Subcutaneous abdominal adipose tissue (tissue), 5 donors: ENCODE measurements around the gene RXRA.

ENCODE experiments used
- H3K27ac ChIP-seq: one replicate; pipeline ENCODE4 v1.7.0; 2013; ENCODE audit warnings: low read depth, mild to moderate bottlenecking, inconsistent platforms, low read length, moderate library complexity
- H3K27me3 ChIP-seq, 5 donors: one replicate each; pipeline ENCODE4 v1.7.0; 2013; ENCODE audit warnings: low read length in 5 of 5, inconsistent platforms in 1 of 5; ENCODE audit not compliant: control insufficient read depth in 5 of 5, insufficient read depth in 4 of 5
- H3K36me3 ChIP-seq, 5 donors: one replicate each; pipeline ENCODE4 v1.7.0; 2013; ENCODE audit warnings: low read length in 5 of 5; ENCODE audit not compliant: control insufficient read depth in 5 of 5, insufficient read depth in 5 of 5
- H3K4me1 ChIP-seq, 5 donors: one replicate each; pipeline ENCODE4 v1.7.0; 2013; ENCODE audit warnings: low read length in 5 of 5, mild to moderate bottlenecking in 3 of 5, moderate library complexity in 1 of 5; ENCODE audit not compliant: control insufficient read depth in 5 of 5, insufficient read depth in 5 of 5
- H3K4me3 ChIP-seq, 5 donors: one replicate each; pipeline ENCODE4 v1.7.0; 2013; ENCODE audit warnings: low read length in 5 of 5, low read depth in 1 of 5
- H3K9ac ChIP-seq, 5 donors: one replicate each; pipeline ENCODE4 v1.7.0; 2013; ENCODE audit warnings: low read length in 5 of 5, mild to moderate bottlenecking in 4 of 5, moderate library complexity in 3 of 5
- H3K9me3 ChIP-seq, 5 donors: one replicate each; pipeline ENCODE4 v1.7.0; 2013; ENCODE audit warnings: low read length in 5 of 5; ENCODE audit not compliant: control insufficient read depth in 5 of 5
- donor health status: healthy.
- donor health status: healthy.
- donor health status: healthy.
- donor health status: healthy.
- donor health status: healthy.

Gene RXRA

DNA sequence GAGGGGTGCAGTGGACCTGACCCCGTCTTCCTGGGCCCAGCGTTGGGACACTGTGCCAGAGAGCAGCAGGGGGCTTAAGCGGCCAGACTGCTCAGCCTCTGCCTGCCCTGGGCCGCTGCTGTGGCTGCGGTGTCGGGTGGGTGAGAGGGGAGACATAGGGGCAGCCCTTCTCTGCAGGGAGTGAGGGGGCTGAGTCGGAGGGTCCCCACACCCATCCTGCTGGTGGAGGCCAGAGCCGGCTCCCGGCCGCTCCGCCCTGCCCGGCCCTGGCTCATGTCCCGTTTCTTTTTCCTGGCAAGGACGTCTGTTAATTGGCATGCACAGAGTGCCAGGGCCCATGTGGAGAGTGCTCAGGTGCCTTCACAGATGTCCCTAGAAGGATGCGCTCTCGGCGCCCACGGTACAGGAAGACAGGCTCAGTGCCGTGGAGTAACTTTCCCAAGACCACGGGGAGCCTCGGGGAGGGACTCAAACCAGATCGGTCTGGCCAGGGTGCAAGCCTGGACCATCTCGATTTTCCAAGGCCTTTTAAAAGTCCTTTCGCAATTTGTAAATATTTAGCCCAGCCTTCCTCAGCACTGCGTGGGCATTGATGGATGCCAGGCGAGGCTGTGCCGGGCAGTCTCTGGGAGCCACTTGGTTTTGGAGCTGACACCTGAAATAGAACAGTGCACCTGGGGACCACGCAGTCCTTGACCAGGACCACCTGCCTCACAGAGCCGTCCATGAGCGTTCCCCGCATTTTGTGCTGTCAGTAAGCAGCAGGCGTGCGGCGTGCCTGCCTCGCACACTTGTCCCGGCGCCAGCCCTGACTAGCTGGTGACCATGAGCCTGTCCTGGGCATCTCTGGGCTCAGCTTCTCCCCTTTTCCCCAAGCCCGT lies 60.9 kb downstream of the RXRA start:
- H3K27ac ChIP-seq, result peak overlapping the region; percentile 30
- no peaks in the 10 kb centered on the region for H3K9me3 ChIP-seq
- peak overlapping the region in 1 of 5 donors; percentile 37 for H3K9ac ChIP-seq
- H3K4me3 ChIP-seq, result no peak overlapping the region
- peaks cover 0 to 7% (median 0%) of the 10 kb centered on the region in 5 donors for H3K36me3 ChIP-seq
- no peaks in the 10 kb centered on the region for H3K27me3 ChIP-seq
- peaks cover 13 to 99% (median 97%) of the 10 kb centered on the region in 5 donors for H3K4me1 ChIP-seq

DNA sequence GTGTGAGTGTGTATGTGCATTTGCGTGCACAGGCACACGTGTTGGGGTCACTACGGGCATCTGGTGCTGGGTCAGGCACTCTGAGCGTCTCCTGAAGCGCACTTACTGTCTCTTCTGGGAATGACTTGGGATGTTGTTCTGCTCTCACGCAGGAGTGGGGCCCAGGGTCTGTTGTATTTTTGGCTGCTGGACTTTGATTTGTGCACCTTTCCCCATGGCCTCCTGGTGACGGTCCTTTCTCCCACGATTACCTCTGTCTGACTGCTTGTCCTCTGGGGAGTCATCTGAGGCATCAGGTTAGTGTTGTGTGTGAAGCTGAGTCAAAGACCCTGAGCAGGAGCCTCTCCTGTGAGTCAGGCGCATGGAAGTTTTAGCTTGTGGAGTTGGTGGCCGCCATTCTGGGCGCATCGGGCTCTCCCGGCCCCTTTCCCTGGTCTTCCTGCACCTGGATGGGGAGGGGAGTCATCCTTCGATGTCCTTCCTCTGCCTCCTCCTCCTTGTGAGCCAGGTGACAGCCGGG lies 62.1 kb downstream of the RXRA start:
- Histone ChIP-seq H3K9ac (no peak overlapping the region), H3K36me3 (peaks cover 0 to 7% (median 0%) of the 10 kb centered on the region in 5 donors), H3K27me3 (no peaks in the 10 kb centered on the region), H3K4me1 (peaks cover 15 to 99% (median 97%) of the 10 kb centered on the region in 5 donors), H3K27ac (no peak overlapping the region), H3K9me3 (no peaks in the 10 kb centered on the region), H3K4me3 (no peak overlapping the region)

DNA sequence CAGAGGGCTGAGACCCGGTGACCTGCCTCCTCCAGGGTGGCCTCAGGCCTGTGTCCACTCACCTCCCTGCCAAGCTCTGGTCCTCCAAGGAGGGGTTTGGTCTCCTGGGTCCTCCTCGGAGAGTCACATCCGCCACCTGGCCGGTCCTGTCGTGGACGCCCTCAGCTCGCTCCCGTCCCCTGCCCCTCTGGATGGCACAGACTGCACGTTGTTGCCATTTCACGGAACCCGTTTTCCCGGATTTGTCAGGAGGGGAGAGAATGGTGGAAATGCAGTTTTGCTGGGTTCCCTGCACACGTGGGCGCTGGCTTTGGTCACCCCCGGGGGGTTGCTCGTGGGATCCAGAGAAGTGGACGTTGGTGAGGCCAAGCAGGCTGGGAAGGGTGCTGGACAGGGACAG lies 62.7 kb downstream of the RXRA start:
- H3K4me3 ChIP-seq, result no peak overlapping the region
- H3K27me3 ChIP-seq, result no peaks in the 10 kb centered on the region
- peak overlapping the region in 1 of 5 donors; percentile 23 for H3K9ac ChIP-seq
- no peaks in the 10 kb centered on the region for H3K9me3 ChIP-seq
- no peak overlapping the region for H3K27ac ChIP-seq
- H3K4me1 ChIP-seq, result peaks cover 15 to 98% (median 93%) of the 10 kb centered on the region in 5 donors
- H3K36me3 ChIP-seq, result peaks cover 0 to 7% (median 0%) of the 10 kb centered on the region in 5 donors

DNA sequence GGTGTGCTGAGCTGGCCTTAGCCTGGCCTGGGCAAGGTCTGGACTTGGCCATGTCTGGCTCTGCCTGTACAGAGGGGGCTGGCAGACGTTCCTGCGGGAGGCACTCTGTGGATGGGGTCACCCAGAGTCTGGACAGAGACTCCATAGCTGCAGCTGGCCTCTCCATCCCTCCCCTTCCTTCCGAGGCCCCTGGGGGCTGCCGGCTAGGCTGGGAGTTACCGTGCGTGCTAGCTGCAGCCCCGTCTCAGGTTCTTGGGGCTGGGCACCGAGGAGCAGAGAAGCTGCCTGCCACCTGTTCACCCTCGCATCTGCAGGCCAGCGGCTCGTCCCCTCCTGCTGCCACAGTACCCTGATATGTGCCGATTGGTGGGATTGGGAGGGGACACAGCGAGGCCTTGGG lies 63.4 kb downstream of the RXRA start:
- Histone ChIP-seq H3K9me3 (no peaks in the 10 kb centered on the region), H3K9ac (peak overlapping the region in 2 of 5 donors; percentile 23 to 30), H3K4me3 (peak overlapping the region in 1 of 5 donors; percentile 14), H3K27ac (no peak overlapping the region), H3K4me1 (peaks cover 18 to 96% (median 93%) of the 10 kb centered on the region in 5 donors), H3K27me3 (no peaks in the 10 kb centered on the region), H3K36me3 (peaks cover 0 to 7% (median 0%) of the 10 kb centered on the region in 5 donors)

DNA sequence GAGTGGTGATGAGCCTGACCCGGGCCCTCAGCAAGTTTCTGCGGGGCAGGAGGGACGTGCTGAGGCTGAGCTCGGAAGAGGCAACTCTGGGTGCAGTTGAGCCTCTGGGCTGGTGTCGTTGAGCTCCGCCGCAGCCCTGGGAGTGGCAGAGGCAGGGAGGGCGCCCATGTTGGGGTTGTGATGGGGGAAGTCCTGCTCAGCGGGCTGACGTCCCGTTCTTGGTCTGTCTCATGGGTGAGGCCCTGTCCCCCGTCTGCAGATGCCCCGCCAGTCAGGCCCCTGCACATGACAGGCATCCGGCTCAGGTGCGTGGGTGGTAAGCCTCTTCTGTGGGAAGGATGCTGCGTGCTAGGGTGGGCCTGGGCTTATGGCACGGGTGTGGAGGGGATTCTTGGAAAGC lies 64.3 kb downstream of the RXRA start:
- Histone ChIP-seq H3K27ac (no peak overlapping the region), H3K36me3 (peaks cover 0 to 7% (median 0%) of the 10 kb centered on the region in 5 donors), H3K4me1 (peaks cover 21 to 96% (median 93%) of the 10 kb centered on the region in 5 donors), H3K27me3 (no peaks in the 10 kb centered on the region), H3K9ac (peak overlapping the region in 1 of 5 donors; percentile 3), H3K9me3 (no peaks in the 10 kb centered on the region), H3K4me3 (no peak overlapping the region)

GRCh38 chr9:134390947-134391318 lies 64.7 kb downstream of the RXRA start:
- Histone ChIP-seq H3K27ac (no peak overlapping the region), H3K9ac (peak overlapping the region in 1 of 5 donors; percentile 14), H3K4me1 (peaks cover 21 to 96% (median 93%) of the 10 kb centered on the region in 5 donors), H3K27me3 (no peaks in the 10 kb centered on the region), H3K9me3 (no peaks in the 10 kb centered on the region), H3K36me3 (peaks cover 0 to 7% (median 0%) of the 10 kb centered on the region in 5 donors), H3K4me3 (no peak overlapping the region)

DNA sequence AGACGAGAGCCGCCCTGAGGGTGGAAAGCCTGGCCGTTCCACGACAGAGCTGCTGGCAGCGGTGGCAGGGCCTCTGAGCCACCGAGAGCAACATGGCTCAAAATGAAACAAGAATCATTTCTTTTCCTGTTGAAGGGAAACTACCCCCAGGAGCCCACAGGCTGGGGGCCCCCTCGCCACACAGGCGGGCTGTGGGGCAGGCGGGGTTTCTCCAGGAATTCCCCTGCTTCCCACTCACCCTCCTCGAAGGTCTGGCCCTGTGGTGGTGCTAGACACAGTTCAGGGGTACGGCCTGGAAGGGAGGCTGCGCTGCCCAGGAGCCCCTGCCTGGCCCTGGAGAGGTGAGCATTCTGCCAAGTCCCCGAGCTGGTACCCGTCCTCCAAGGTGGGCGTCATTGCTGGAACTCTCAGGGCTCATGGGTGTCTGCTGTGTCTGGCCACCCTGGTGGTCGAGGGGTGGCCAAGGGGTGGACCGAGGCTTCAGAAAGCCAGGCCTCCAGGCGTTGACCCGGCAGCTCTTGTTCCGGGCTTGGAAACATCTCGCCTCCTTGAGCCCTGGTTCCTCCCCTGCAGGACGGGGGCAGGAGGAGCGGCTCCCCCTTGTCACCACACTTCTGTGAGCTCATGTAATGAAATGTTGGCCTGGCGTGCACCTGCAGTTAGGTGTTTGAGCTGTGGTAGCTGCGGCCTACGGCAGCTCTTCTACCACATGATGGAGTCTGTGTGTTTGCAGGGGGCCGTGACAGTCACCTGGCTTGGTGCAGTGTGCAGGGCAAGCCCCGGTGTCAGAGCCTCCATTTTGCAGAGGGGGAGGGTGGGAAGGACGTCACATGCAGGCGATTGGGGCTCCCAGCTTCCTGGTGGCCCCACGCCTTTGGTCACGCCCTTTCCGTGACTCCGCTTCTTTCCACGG lies 65.3 kb downstream of the RXRA start:
- Histone ChIP-seq H3K27ac (no peak overlapping the region), H3K36me3 (peaks cover 0 to 7% (median 0%) of the 10 kb centered on the region in 5 donors), H3K4me3 (peak overlapping the region in 1 of 5 donors; percentile 35)

GRCh38 chr9:134392900-134393299 lies 66.6 kb downstream of the RXRA start:
- no peaks in the 10 kb centered on the region for H3K27me3 ChIP-seq
- H3K9ac ChIP-seq, result peak overlapping the region in 2 of 5 donors; percentile 4 to 7
- H3K27ac ChIP-seq, result no peak overlapping the region
- peaks cover 21 to 95% (median 91%) of the 10 kb centered on the region in 5 donors for H3K4me1 ChIP-seq
- peaks cover 0 to 7% (median 0%) of the 10 kb centered on the region in 5 donors for H3K36me3 ChIP-seq
- H3K4me3 ChIP-seq, result no peak overlapping the region
- no peaks in the 10 kb centered on the region for H3K9me3 ChIP-seq

More for the DNA sequence above, 65.3 kb downstream of the RXRA start:
- Histone ChIP-seq H3K27me3 (no peaks in the 10 kb centered on the region), H3K4me1 (peaks cover 21 to 96% (median 93%) of the 10 kb centered on the region in 5 donors), H3K9ac (peak overlapping the region in 1 of 5 donors; percentile 21), H3K9me3 (no peaks in the 10 kb centered on the region)

DNA sequence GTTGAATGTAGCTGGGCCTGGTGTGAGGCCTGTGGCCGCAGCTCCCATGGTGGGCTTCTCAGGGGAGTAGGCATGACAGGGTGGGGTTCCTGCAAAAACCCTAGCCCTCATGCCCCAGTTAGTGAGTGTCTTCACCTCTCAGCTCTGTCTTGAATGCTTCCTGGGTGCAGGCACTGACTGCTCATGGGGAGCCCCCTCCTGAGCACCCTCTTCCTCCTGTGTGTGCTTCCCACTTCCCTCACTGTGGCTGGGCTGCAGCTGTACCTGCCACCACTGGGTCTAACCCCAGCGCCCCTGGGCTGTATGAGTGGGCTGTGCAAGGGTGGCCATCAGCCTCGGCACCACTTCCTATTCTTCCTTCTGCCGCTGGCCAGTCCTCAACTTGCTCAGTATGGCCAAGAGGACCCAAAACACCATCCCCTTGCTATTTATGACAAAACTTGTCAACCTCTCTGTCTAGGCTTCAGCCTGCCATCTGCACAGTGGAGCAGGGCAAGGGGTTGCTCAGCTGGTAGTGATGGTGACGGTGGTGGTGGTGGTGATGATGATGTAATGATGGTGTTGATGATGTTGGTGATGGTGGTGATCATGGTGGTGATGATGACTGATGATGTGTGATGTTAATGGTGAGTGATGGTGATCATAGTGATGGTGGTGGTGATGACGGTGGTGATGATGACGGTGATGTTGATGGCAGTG lies 67.5 kb downstream of the RXRA start:
- peaks cover 16 to 94% (median 82%) of the 10 kb centered on the region in 5 donors for H3K4me1 ChIP-seq
- H3K27ac ChIP-seq, result no peak overlapping the region

More for the DNA sequence above, 67.5 kb downstream of the RXRA start:
- no peak overlapping the region for H3K9ac ChIP-seq
- H3K36me3 ChIP-seq, result peaks cover 0 to 7% (median 0%) of the 10 kb centered on the region in 5 donors
- no peaks in the 10 kb centered on the region for H3K27me3 ChIP-seq
- H3K4me3 ChIP-seq, result no peak overlapping the region
- peaks cover 0 to under 1% (median 0%) of the 10 kb centered on the region in 5 donors for H3K9me3 ChIP-seq
